ENCODE data around the gene PATJ. TPM values are rescaled to one million over a fixed set of nuclear protein-coding genes. Genes with fewer than 3 reads are reported as not detected.

PATJ gene
- total RNA-seq, 1 experiment from 2014 or later: 5.8 TPM

DNA sequence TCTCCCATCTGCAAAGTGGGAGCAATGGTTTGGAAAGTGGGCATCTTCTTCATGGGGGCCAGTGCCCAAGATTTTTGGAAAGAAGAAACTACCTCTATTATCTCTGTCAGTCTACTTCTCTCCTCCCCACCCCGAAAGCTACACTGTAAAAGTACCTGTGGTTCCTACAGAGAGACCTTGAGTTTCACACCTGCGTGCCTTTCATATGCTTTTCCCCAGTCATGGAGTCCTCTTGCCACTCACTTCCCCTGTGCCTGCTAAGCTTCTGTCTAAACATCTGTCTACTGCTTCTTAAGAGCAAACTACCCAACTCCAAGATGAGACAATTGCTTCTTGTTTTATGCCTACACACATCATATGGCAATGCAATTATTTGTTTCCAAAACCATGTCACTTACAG lies 261.5 kb downstream of the PATJ start:
- Histone ChIP-seq H3K9me3 (replicated peaks) (no peaks in the 10 kb centered on the region), H3K4me3 (no peak overlapping the region), H3K4me1 (replicated peaks) (no peaks in the 10 kb centered on the region), H3K27ac (no peak overlapping the region), H3K36me3 (no peaks in the 10 kb centered on the region), H3K27me3 (replicated peaks) (no peaks in the 10 kb centered on the region)
- no peak for DNase-seq (ENCODE audit: low read depth in 1 of 2, low spot score in 2 of 2)

DNA sequence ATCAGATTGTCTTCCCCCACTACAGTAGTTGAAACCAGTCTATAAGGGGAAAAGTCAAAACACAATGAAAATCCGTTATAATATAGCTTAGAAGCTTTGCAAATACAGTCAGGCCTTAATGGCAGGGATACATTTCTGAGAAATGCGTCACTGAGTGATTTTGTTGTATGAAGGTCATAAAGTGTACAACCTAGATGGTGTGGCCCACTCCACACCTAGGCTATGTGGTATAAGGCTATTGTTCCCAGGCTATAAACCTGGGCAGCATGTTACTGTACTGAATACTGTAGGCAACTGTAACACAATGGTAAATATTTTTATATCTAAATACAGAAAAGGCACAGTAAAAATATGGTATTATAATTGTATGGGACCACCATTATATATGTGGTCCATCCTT lies 264.4 kb downstream of the PATJ start:
- H3K27me3 ChIP-seq (replicated peaks): no peaks in the 10 kb centered on the region
- no peaks in the 10 kb centered on the region for H3K4me1 ChIP-seq (replicated peaks)

DNA sequence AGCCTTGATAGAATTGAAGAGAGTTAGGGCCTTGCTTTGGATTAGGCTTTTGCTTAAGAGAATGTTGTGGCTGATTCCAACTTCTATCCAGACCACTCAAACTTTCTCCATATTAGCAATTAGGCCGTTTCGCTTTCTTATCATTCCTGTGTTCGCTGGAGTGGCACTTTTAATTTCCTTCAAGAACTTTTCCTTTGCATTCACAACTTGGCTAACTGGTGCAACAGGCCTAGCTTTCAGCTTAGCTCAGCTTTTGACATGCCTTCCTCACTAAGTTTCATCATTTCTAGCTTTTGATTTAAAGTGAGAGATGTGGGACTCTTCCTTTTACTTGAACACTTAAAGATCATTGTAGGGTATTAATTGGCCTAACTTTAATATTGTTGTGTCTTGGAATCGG lies 268.7 kb downstream of the PATJ start:
- H3K36me3 ChIP-seq: no peaks in the 10 kb centered on the region
- H3K4me3 ChIP-seq: no peak overlapping the region
- no peaks in the 10 kb centered on the region for H3K4me1 ChIP-seq (replicated peaks)
- no peaks in the 10 kb centered on the region for H3K27me3 ChIP-seq (replicated peaks)
- H3K27ac ChIP-seq: no peak overlapping the region
- H3K9me3 ChIP-seq (replicated peaks): no peaks in the 10 kb centered on the region
- DNase-seq (ENCODE audit: low read depth in 1 of 2, low spot score in 2 of 2): no peak

More for the DNA sequence above, 264.4 kb downstream of the PATJ start:
- H3K9me3 ChIP-seq (replicated peaks): no peaks in the 10 kb centered on the region
- no peak overlapping the region for H3K27ac ChIP-seq
- H3K4me3 ChIP-seq: no peak overlapping the region
- no peaks in the 10 kb centered on the region for H3K36me3 ChIP-seq
- no peak for DNase-seq (ENCODE audit: low read depth in 1 of 2, low spot score in 2 of 2)

DNA sequence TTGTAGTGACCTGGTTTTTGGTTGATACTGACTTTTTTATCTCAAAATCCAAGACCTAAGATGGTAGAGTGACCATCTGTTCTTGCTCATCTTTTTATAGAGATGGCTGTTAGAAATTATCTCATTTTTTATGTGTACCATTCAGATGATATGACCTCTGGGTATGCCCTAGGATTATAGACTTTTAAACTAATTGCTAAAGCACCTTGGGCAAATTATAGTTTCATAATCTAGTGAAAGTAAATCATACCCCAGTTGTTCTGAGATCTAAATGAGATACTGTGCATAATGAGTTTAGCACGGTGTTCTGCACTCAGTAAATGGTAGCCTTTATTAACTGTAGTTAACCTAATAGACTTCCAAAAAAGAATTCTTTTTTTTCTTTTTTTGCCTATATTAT lies 269.8 kb downstream of the PATJ start:
- DNase-seq (ENCODE audit: low read depth in 1 of 2, low spot score in 2 of 2): no peak
- no peaks in the 10 kb centered on the region for H3K4me1 ChIP-seq (replicated peaks)
- H3K36me3 ChIP-seq: no peaks in the 10 kb centered on the region
- no peaks in the 10 kb centered on the region for H3K9me3 ChIP-seq (replicated peaks)
- no peak overlapping the region for H3K4me3 ChIP-seq
- no peak overlapping the region for H3K27ac ChIP-seq
- no peaks in the 10 kb centered on the region for H3K27me3 ChIP-seq (replicated peaks)

DNA sequence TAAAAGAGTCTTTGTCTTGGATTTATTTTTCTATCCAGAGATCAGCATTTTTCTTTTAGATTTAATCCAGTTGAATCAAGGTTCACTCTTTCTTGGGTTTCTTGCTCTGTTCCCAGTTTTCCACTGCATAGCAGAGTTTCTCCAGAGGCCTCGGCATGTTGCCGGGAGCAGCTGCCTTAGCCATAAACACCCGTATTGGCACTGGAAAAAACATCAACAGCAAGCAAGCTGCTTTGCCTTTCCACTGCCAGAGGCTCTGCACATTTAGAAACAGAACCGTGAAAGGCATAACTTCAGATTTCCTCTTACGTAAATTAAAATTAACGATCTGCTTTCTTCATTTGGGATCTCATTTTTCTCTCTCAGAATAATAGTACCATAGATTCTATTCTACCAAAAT lies 270.6 kb downstream of the PATJ start:
- Histone ChIP-seq H3K36me3 (no peaks in the 10 kb centered on the region), H3K27ac (no peak overlapping the region)
- DNase-seq (ENCODE audit: low read depth in 1 of 2, low spot score in 2 of 2): no peak

DNA sequence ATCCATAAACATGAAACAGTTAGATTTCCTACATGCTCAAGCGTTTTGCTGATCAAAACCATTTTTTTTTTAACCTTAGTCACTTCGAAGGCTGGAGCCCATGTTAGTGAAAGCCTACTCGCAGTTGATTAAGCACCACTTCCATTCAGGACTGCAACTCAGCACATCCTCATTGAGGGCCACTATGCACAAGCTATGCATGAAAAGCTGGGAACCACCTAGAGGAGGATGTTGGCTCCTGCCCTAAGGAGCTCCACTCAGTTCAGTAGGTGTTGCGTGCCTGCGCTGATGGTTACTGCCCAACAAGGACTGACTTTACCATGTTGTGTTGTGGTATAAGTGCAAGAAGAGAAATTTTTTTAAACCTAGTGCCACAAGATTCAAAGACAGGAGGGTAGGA lies 271.0 kb downstream of the PATJ start:
- H3K4me1 ChIP-seq (replicated peaks): no peaks in the 10 kb centered on the region
- DNase-seq (ENCODE audit: low read depth in 1 of 2, low spot score in 2 of 2): no peak

More for the DNA sequence above, 270.6 kb downstream of the PATJ start:
- Histone ChIP-seq H3K9me3 (replicated peaks) (no peaks in the 10 kb centered on the region), H3K4me1 (replicated peaks) (no peaks in the 10 kb centered on the region), H3K4me3 (no peak overlapping the region), H3K27me3 (replicated peaks) (no peaks in the 10 kb centered on the region)

DNA sequence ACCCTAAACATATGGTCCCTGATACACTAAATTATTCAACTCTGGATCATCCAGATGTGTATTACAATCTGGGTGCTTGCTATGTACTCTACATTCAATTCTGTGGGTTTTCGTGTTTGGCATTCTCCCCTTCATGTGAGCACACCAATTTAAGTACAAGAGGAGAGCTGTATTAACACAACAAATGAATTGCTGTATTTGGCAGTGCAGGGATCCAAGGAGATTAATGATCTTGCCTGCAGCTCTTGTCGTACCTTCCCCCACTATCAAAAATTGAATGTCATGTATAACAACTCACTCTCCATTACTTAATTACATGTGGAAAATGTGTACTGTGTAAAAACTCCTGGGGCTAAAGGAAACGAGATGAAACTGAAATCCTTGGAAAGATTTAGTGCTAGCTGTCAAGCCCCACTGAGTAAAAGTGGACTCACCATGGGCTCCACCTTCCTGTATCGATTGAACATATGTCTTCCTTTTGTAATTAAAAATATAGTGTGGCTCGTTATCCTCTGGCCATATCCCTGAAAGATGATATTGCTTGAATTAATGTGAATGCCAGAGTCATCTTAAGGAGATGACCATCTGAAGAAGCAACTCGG lies 280.2 kb downstream of the PATJ start:
- DNase-seq (ENCODE audit: low read depth in 1 of 2, low spot score in 2 of 2): no peak
- Histone ChIP-seq H3K27me3 (replicated peaks) (no peaks in the 10 kb centered on the region), H3K27ac (no peak overlapping the region), H3K4me1 (replicated peaks) (no peaks in the 10 kb centered on the region), H3K9me3 (replicated peaks) (no peaks in the 10 kb centered on the region), H3K4me3 (no peak overlapping the region), H3K36me3 (no peaks in the 10 kb centered on the region)

More for the DNA sequence above, 271.0 kb downstream of the PATJ start:
- Histone ChIP-seq H3K27me3 (replicated peaks) (no peaks in the 10 kb centered on the region), H3K4me3 (no peak overlapping the region), H3K27ac (no peak overlapping the region), H3K36me3 (no peaks in the 10 kb centered on the region), H3K9me3 (replicated peaks) (no peaks in the 10 kb centered on the region)

DNA sequence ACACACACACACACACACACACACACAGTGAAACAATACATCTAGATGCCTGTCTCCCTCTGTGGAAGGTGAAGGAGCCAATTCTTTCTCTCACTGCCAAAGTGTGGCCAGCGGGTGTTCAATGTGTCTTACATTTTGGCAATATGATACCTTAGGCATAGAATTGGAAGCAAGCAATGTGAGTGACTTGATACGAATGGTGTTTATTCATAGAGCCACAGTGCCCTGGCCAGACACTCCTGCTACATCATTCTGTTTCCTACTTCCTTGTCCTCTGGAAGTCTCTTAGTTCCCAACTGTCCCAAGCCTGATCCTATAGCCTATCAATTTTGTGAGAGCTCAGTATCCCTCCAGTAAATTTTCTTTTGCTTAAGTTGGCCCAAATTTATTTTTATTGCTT lies 282.4 kb downstream of the PATJ start:
- no peaks in the 10 kb centered on the region for H3K36me3 ChIP-seq
- H3K4me3 ChIP-seq: no peak overlapping the region
- no peak overlapping the region for H3K27ac ChIP-seq

DNA sequence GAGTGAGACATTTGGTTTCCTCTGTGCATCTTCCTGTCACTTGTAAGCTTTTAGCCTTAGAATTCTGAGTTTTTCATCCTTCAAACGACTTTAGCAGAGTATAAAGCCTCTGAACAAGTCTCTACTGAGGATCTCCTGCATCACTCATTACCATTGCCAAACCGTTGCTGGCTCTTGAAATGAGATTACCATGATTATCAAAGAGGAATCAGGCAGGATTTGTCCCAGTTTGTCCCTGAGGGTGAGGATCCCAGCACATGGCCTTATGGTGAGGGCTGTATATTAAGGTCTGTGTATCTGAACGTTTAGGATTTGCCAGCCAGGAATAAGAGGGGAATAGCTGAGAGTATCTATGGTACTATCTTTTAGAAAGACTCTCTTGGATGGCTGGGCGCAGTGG lies 282.9 kb downstream of the PATJ start:
- Histone ChIP-seq H3K27ac (no peak overlapping the region), H3K36me3 (no peaks in the 10 kb centered on the region), H3K27me3 (replicated peaks) (no peaks in the 10 kb centered on the region), H3K9me3 (replicated peaks) (no peaks in the 10 kb centered on the region), H3K4me1 (replicated peaks) (no peaks in the 10 kb centered on the region), H3K4me3 (no peak overlapping the region)
- no peak for DNase-seq (ENCODE audit: low read depth in 1 of 2, low spot score in 2 of 2)

More for the DNA sequence above, 282.4 kb downstream of the PATJ start:
- Histone ChIP-seq H3K9me3 (replicated peaks) (no peaks in the 10 kb centered on the region), H3K4me1 (replicated peaks) (no peaks in the 10 kb centered on the region), H3K27me3 (replicated peaks) (no peaks in the 10 kb centered on the region)
- no peak for DNase-seq (ENCODE audit: low read depth in 1 of 2, low spot score in 2 of 2)

DNA sequence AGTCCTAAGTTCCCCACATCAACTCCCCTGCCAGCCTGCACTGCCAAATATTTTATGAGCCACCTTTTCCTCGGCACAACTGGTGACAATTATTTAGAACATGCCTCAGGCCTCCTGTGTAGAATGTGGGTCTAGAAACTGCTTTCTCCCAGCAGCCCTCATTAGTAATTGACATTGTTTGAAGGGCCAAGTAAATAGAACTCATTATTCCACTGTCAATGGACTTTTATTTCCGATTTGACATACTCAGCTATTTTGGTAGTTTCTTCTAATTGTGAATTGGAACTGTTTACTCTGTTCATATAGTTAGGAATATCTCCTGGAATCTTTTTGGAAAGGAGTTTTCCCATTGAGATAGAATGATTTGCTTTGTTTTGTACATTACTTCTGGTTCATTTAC lies 283.6 kb downstream of the PATJ start:
- Histone ChIP-seq H3K27me3 (replicated peaks) (no peaks in the 10 kb centered on the region), H3K27ac (no peak overlapping the region), H3K36me3 (no peaks in the 10 kb centered on the region), H3K4me1 (replicated peaks) (no peaks in the 10 kb centered on the region), H3K9me3 (replicated peaks) (no peaks in the 10 kb centered on the region), H3K4me3 (no peak overlapping the region)
- DNase-seq (ENCODE audit: low read depth in 1 of 2, low spot score in 2 of 2): no peak

DNA sequence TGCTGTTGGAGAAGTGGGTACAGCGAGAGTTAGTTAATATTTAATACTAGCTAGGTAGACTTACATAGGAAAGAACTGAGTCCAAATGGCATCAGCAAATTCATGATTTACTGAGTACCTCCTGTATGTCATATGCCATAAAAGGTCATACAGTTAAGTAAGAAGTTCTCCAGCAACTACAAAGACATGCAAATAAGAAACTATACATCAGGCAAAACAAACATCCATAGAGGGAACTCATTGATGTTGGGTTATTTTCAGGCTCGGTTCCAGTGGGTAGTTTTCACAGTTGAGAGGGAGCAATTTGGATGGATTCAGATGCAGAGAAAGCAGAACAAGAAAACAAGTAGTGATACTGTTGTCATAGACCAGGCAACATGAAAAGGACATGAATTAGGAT lies 287.4 kb downstream of the PATJ start:
- Histone ChIP-seq H3K9me3 (replicated peaks) (no peaks in the 10 kb centered on the region), H3K27ac (no peak overlapping the region)
- DNase-seq (ENCODE audit: low read depth in 1 of 2, low spot score in 2 of 2): no peak

DNA sequence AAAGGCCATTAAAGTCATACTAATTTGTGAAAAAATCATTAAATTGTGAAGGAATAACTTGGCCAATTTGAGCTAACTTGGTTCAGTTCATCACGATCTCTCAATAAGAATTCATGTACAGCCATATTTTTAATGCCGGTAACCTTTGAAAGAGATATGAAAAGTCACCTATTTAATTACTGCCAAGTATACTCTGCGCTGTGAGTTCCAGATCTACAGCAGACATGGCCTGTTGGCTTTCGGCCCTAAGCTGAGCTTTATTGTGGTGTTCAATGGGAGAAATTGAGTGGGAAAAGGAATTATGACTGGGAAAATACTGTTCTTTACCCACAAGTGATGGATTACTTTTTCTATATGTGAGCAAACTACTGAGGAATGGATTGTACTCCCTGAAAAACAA lies 292.5 kb downstream of the PATJ start:
- Histone ChIP-seq H3K4me1 (replicated peaks) (no peaks in the 10 kb centered on the region), H3K4me3 (no peak overlapping the region), H3K9me3 (replicated peaks) (no peaks in the 10 kb centered on the region), H3K27me3 (replicated peaks) (no peaks in the 10 kb centered on the region), H3K36me3 (no peaks in the 10 kb centered on the region), H3K27ac (no peak overlapping the region)
- no peak for DNase-seq (ENCODE audit: low read depth in 1 of 2, low spot score in 2 of 2)

More for the DNA sequence above, 287.4 kb downstream of the PATJ start:
- H3K4me3 ChIP-seq: no peak overlapping the region
- no peaks in the 10 kb centered on the region for H3K27me3 ChIP-seq (replicated peaks)
- no peaks in the 10 kb centered on the region for H3K36me3 ChIP-seq
- no peaks in the 10 kb centered on the region for H3K4me1 ChIP-seq (replicated peaks)

DNA sequence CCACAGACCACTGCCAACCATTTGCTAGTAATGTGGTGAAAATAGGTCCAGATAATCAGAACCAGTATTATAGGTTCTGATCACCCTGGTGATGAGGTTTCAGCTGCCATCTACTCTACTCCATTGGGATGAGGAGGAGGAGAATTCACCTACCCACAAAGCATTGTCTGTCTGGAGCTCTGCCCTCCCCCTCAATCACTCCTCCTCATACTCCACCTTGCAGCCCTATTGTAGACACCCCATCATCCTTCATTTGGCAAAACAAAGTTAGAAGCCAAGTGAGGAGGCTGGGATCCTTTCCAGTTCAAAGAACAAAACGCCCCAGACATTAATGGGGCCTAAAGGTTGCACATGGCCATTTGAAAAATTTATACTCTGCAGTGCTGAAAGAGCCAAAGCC lies 295.0 kb downstream of the PATJ start:
- no peaks in the 10 kb centered on the region for H3K36me3 ChIP-seq
- no peaks in the 10 kb centered on the region for H3K4me1 ChIP-seq (replicated peaks)
- no peak overlapping the region for H3K4me3 ChIP-seq
- H3K27me3 ChIP-seq (replicated peaks): no peaks in the 10 kb centered on the region
- DNase-seq (ENCODE audit: low read depth in 1 of 2, low spot score in 2 of 2): no peak
- H3K9me3 ChIP-seq (replicated peaks): no peaks in the 10 kb centered on the region
- no peak overlapping the region for H3K27ac ChIP-seq

DNA sequence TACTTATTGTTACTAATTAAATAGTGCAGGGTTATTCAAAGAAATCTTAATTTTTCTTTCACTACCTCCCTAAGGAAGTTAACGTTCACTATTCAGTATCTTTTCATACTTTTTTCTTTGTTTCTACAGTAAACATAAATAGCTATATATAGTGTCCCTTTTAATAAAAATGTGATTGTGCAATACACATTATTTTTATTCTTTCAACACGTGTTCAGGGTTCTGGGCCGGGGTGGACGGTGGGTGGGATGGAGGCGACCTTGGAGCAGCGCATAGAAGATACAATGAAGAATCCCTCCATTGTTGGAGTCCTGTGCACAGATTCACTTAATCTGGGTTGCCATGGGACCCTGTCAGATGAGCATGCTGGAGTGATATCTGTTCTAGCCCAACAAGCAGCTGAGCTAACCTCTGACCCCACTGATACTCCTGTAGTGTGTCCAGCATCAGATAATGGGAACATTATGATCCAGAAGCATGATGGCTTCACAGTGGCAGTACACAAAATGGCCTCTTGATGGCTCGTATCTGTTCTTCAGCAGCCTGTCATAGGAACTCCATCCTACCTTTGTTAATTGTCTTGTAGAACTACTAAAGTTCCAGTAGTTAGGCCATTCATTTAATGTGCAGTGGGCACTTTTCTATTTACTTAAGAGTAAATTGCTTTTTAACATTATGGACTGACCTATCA lies 296.5 kb downstream of the PATJ start:
- Histone ChIP-seq H3K27me3 (replicated peaks) (no peaks in the 10 kb centered on the region), H3K27ac (no peak overlapping the region), H3K4me1 (replicated peaks) (no peaks in the 10 kb centered on the region), H3K9me3 (replicated peaks) (no peaks in the 10 kb centered on the region), H3K36me3 (no peaks in the 10 kb centered on the region), H3K4me3 (no peak overlapping the region)
- DNase-seq (ENCODE audit: low read depth in 1 of 2, low spot score in 2 of 2): no peak

DNA sequence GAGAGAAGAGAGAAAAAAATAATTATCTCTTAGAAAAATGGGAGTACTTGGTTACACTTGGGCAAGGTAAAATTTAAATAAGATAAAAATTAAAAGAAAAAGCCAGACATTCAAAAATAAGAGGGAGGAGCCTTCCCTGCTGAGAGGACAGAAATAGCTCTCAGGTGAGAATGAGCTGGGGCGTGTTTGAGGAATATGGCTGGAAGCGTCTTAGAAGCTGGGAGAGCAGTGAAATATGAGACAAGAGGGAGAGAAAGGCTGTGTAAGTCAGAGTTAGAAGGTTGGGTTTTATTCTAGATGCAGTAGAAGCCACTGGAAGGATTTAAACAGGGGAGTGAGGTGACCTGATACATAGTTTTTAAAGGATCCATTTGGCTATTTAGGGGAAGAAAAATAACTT lies 298.2 kb downstream of the PATJ start:
- Histone ChIP-seq H3K36me3 (no peaks in the 10 kb centered on the region), H3K4me3 (no peak overlapping the region), H3K9me3 (replicated peaks) (no peaks in the 10 kb centered on the region), H3K27me3 (replicated peaks) (no peaks in the 10 kb centered on the region), H3K27ac (no peak overlapping the region), H3K4me1 (replicated peaks) (no peaks in the 10 kb centered on the region)
- DNase-seq (ENCODE audit: low read depth in 1 of 2, low spot score in 2 of 2): no peak
